HEK293 (cell line): ENCODE data around the gene SYNGAP1.

ENCODE experiments used
- CTCF ChIA-PET: fragments of 350-600 bp; formaldehyde crosslinking; extraction: SDS; loops from one replicate; lab custom pipeline; 2021; ENCODE audit warnings: antibody characterized with exemption; lab: Yijun Ruan, JAX
- POLR2A ChIA-PET: fragments of 300-600 bp; formaldehyde crosslinking; extraction: SDS; loops from one replicate; lab custom pipeline; 2020; ENCODE audit warnings: antibody characterized with exemption, inconsistent platforms; lab: Yijun Ruan, JAX
- H3K27ac ChIP-seq: fragments of 200-500 bp; sonication (Bioruptor generic); 2 replicates; pipeline ENCODE4 v1.5.1; 2014; ENCODE audit warnings: low read depth, low read length, control low read depth, inconsistent platforms; ENCODE audit errors: extremely low read depth
- H3K36me3 ChIP-seq, 2 experiments: fragments of 200-500 bp in 1 of 2; sonication (Bioruptor generic) in 1 of 2; 1 replicate in 1 of 2; 2 replicates in 1 of 2; pipeline ENCODE4 v1.5.1; 2014 to 2017; ENCODE audit warnings: inconsistent platforms in 2 of 2, low read length in 2 of 2; ENCODE audit not compliant: control insufficient read depth in 2 of 2, insufficient read depth in 1 of 2
- H3K4me1 ChIP-seq: fragments of 200-500 bp; sonication (Bioruptor generic); 2 replicates; pipeline ENCODE4 v1.5.1; 2014; ENCODE audit warnings: mild to moderate bottlenecking, low read length, inconsistent platforms; ENCODE audit not compliant: control insufficient read depth, insufficient read depth
- H3K4me3 ChIP-seq: 2 replicates; pipeline ENCODE4 v1.5.1; 2011; ENCODE audit warnings: low read depth, mild to moderate bottlenecking, control low read depth, low read length, moderate library complexity
- H3K9me3 ChIP-seq: fragments of 200-500 bp; sonication (Bioruptor generic); 2 replicates; pipeline ENCODE4 v1.5.1; 2014; ENCODE audit warnings: low read depth, low read length, inconsistent platforms; ENCODE audit not compliant: control insufficient read depth, insufficient read depth
- EGR2 ChIP-seq: fragments of 450-650 bp; formaldehyde crosslinking; IDR thresholded peaks from 2 replicates; pipeline ENCODE4 v1.5.1; 2016; ENCODE audit warnings: low read depth, missing biosample characterization, missing genetic modification characterization
- GLIS1 ChIP-seq: fragments of 450-650 bp; formaldehyde crosslinking; IDR thresholded peaks from 2 replicates; pipeline ENCODE4 v1.5.1; 2016; ENCODE audit warnings: missing biosample characterization, missing genetic modification characterization
- GLIS2 ChIP-seq: fragments of 450-650 bp; formaldehyde crosslinking; IDR thresholded peaks from 2 replicates; pipeline ENCODE4 v1.5.1; 2016; ENCODE audit warnings: missing biosample characterization, missing genetic modification characterization
- KLF10 ChIP-seq: fragments of 450-650 bp; IDR thresholded peaks from 2 replicates; pipeline ENCODE4 v1.5.1; 2018; ENCODE audit warnings: missing biosample characterization, mild to moderate bottlenecking, missing genetic modification characterization
- KLF9 ChIP-seq: fragments of 450-650 bp; formaldehyde crosslinking; IDR thresholded peaks from 2 replicates; pipeline ENCODE4 v1.5.1; 2016; ENCODE audit warnings: missing biosample characterization, missing genetic modification characterization, low read depth
- OVOL3 ChIP-seq: fragments of 450-650 bp; formaldehyde crosslinking; IDR thresholded peaks from 2 replicates; pipeline ENCODE4 v1.5.1; 2016; ENCODE audit warnings: missing biosample characterization, missing genetic modification characterization
- PATZ1 ChIP-seq: fragments of 450-650 bp; formaldehyde crosslinking; IDR thresholded peaks from 2 replicates; pipeline ENCODE4 v1.5.1; 2016; ENCODE audit warnings: missing biosample characterization, missing genetic modification characterization
- PRDM10 ChIP-seq: fragments of 450-650 bp; formaldehyde crosslinking; IDR thresholded peaks from 2 replicates; pipeline ENCODE4 v1.5.1; 2016; ENCODE audit warnings: missing biosample characterization, missing genetic modification characterization
- REPIN1 ChIP-seq: fragments of 450-650 bp; formaldehyde crosslinking; IDR thresholded peaks from 2 replicates; pipeline ENCODE4 v1.5.1; 2017; ENCODE audit warnings: missing biosample characterization, missing genetic modification characterization, low read depth
- WT1 ChIP-seq: fragments of 450-650 bp; formaldehyde crosslinking; IDR thresholded peaks from 2 replicates; pipeline ENCODE4 v1.5.1; 2016; ENCODE audit warnings: missing biosample characterization, missing genetic modification characterization
- ZBTB10 ChIP-seq: fragments of 450-650 bp; formaldehyde crosslinking; IDR thresholded peaks from 2 replicates; pipeline ENCODE4 v1.5.1; 2016; ENCODE audit warnings: missing biosample characterization, missing genetic modification characterization
- ZBTB17 ChIP-seq: fragments of 450-650 bp; formaldehyde crosslinking; IDR thresholded peaks from 2 replicates; pipeline ENCODE4 v1.5.1; 2016; ENCODE audit warnings: missing biosample characterization, missing genetic modification characterization
- ZBTB8A ChIP-seq: fragments of 450-650 bp; formaldehyde crosslinking; IDR thresholded peaks from 2 replicates; pipeline ENCODE4 v1.5.1; 2016; ENCODE audit warnings: missing biosample characterization, missing genetic modification characterization
- ZEB2 ChIP-seq: fragments of 450-650 bp; formaldehyde crosslinking; IDR thresholded peaks from 2 replicates; pipeline ENCODE4 v1.5.1; 2016; ENCODE audit warnings: missing biosample characterization, missing genetic modification characterization
- ZFHX2 ChIP-seq: fragments of 450-650 bp; formaldehyde crosslinking; conservative IDR thresholded peaks from 2 replicates; pipeline ENCODE4 v1.5.1; 2016; ENCODE audit warnings: missing biosample characterization, missing genetic modification characterization
- ZIC2 ChIP-seq: fragments of 450-650 bp; formaldehyde crosslinking; IDR thresholded peaks from 2 replicates; pipeline ENCODE4 v1.5.1; 2016; ENCODE audit warnings: missing biosample characterization, missing genetic modification characterization
- ZNF16 ChIP-seq: fragments of 450-650 bp; formaldehyde crosslinking; IDR thresholded peaks from 2 replicates; pipeline ENCODE4 v1.5.1; 2016; ENCODE audit warnings: low read depth, missing biosample characterization, missing genetic modification characterization
- ZNF341 ChIP-seq: fragments of 450-650 bp; formaldehyde crosslinking; IDR thresholded peaks from 2 replicates; pipeline ENCODE4; 2016; ENCODE audit warnings: low read depth, missing biosample characterization, missing genetic modification characterization
- ZNF366 ChIP-seq: fragments of 450-650 bp; formaldehyde crosslinking; conservative IDR thresholded peaks from 2 replicates; pipeline ENCODE4 v1.5.1; 2016; ENCODE audit warnings: missing biosample characterization, missing genetic modification characterization
- ZNF398 ChIP-seq: fragments of 450-650 bp; formaldehyde crosslinking; IDR thresholded peaks from 2 replicates; pipeline ENCODE4 v1.5.1; 2017; ENCODE audit warnings: missing biosample characterization, missing genetic modification characterization
- ZNF623 ChIP-seq: fragments of 450-650 bp; formaldehyde crosslinking; IDR thresholded peaks from 2 replicates; pipeline ENCODE4 v1.5.1; 2016; ENCODE audit warnings: missing biosample characterization, missing genetic modification characterization
- ZNF654 ChIP-seq: fragments of 450-650 bp; formaldehyde crosslinking; IDR thresholded peaks from 2 replicates; pipeline ENCODE4 v1.5.1; 2016; ENCODE audit warnings: low read depth, missing biosample characterization, missing genetic modification characterization
- ZNF660 ChIP-seq: fragments of 450-650 bp; IDR thresholded peaks from 2 replicates; pipeline ENCODE4 v1.5.1; 2018; ENCODE audit warnings: missing biosample characterization, mild to moderate bottlenecking, missing genetic modification characterization
- ZSCAN16 ChIP-seq: fragments of 450-650 bp; formaldehyde crosslinking; IDR thresholded peaks from 2 replicates; pipeline ENCODE4 v1.5.1; 2016; ENCODE audit warnings: missing biosample characterization, missing genetic modification characterization

Gene SYNGAP1

GRCh38 chr6:33410050-33410710, 9.7 kb upstream of the SYNGAP1 start (continued):
- peak; percentile 81 for TF ChIP-seq KLF10
- TF ChIP-seq ZNF366 = peak; percentile 90
- TF ChIP-seq ZEB2 (tag by site-specific recombination) = peak; percentile 87
- TF ChIP-seq ZNF660 (tag by site-specific recombination) = 0 out of 2 replicates have a peak, but pooled peaks have one; percentile 71
- TF ChIP-seq ZNF623 (tag by site-specific recombination) = 0 out of 2 replicates have a peak, but pooled peaks have one; percentile 4

- peaks cover 17 to 61% of the 10 kb centered on the region in 2 experiments for H3K36me3 ChIP-seq
- ChIA-PET CTCF (interaction anchor here (0.7 to 1.7 kb wide), 4 partner anchors 12 to 16 kb away, joined by 3 to 6 read pairs (median 4); no protein-coding TSS in a partner anchor), POLR2A (interaction anchor here (0.6 to 3.3 kb wide), 16 partner anchors 7 to 439 kb away, joined by 3 to 22 read pairs (median 5); partner anchors contain the start of genes B3GALT4, CUTA, RGL2 and RPS18)
- TF ChIP-seq ZNF16 (tag by site-specific recombination) = no peak
- peak; percentile 38; the same call in 1 of the 2 replicates for TF ChIP-seq ZIC2 (tag by site-specific recombination)
- no peak for TF ChIP-seq REPIN1
- TF ChIP-seq ZBTB8A (tag by site-specific recombination) = 0 out of 2 replicates have a peak, but pooled peaks have one; percentile 15
- peak; percentile 63 for TF ChIP-seq KLF9 (tag by site-specific recombination)
- TF ChIP-seq ZFHX2 (tag by site-specific recombination) = peak; percentile 83
- peak; percentile 98 for TF ChIP-seq PRDM10
- no peak for TF ChIP-seq ZBTB17 (tag by site-specific recombination)
- peak; percentile 36; the same call in 1 of the 2 replicates for TF ChIP-seq WT1 (tag by site-specific recombination)
- peak; percentile 65; the same call in 1 of the 2 replicates for TF ChIP-seq OVOL3 (tag by site-specific recombination)
- no peak for TF ChIP-seq ZNF654 (tag by site-specific recombination)
- peak; percentile 54; the same call in 1 of the 2 replicates for TF ChIP-seq ZBTB10 (tag by site-specific recombination)
- TF ChIP-seq ZSCAN16 (tag by site-specific recombination) = no peak
- TF ChIP-seq ZNF398 (tag by site-specific recombination) = peak; percentile 87
- TF ChIP-seq ZNF341 (tag by site-specific recombination) = peak; percentile 60
- TF ChIP-seq GLIS2 = peak; percentile 87
- TF ChIP-seq EGR2 (tag by site-specific recombination) = peak; percentile 53; the same call in 1 of the 2 replicates
- TF ChIP-seq GLIS1 = peak; percentile 90
- TF ChIP-seq PATZ1 (tag by site-specific recombination) = peak; percentile 39
Observed at GRCh38 chr6:33410711-33411631, 8.9 kb upstream of the SYNGAP1 start, which contains the start of gene PHF1. TSS of gene PHF1 (plus strand) at chr6:33411014. CDS start at chr6:33412264, 1,250 bp downstream.

More at GRCh38 chr6:33410711-33411631, 8.9 kb upstream of the SYNGAP1 start, which contains the start of gene PHF1:
- H3K4me1 ChIP-seq = peaks cover 4% of the 10 kb centered on the region; the same call in 1 of the 2 replicates
- peak within 1 kb of the TSS; percentile 74 for H3K4me3 ChIP-seq
- peak within 1 kb of the TSS; percentile 50 for H3K27ac ChIP-seq
- no peaks in the 10 kb centered on the region for H3K9me3 ChIP-seq
